SK-N-MC (cell line): Measurements from ENCODE around the gene PSPC1.

Source experiments
- EZH2 ChIP-seq: fragments of 200-600 bp; sonication (generic); IDR thresholded peaks from one replicate; pipeline ENCODE4 v1.6.1; 2017; ENCODE audit warnings: antibody characterized with exemption
- FOXP2 ChIP-seq: optimal IDR thresholded peaks from 2 replicates; pipeline ENCODE3; 2011; ENCODE audit warnings: mild to moderate bottlenecking, moderate library complexity; ENCODE audit not compliant: insufficient read depth; ENCODE audit errors: extremely low read length, control extremely low read depth
- POLR2AphosphoS5 ChIP-seq: IDR thresholded peaks from 2 replicates; pipeline ENCODE4 v1.6.1; 2012; ENCODE audit warnings: mild to moderate bottlenecking, low read depth, low read length, borderline replicate concordance

- no peak for TF ChIP-seq POLR2AphosphoS5
- TF ChIP-seq EZH2: no peak
- no peak for TF ChIP-seq FOXP2
These were observed 112.6 kb downstream of the PSPC1 start for GRCh38 chr13:19670147-19670546.
